H9 (cell line): ENCODE data around the gene OPN4. TPM values are rescaled to one million over a fixed set of nuclear protein-coding genes. Genes with fewer than 3 reads are reported as not detected.

Experiments
- DNase-seq: peaks from one replicate; pipeline ENCODE4 v3.0.0-alpha.2; 2017
- H2AFZ ChIP-seq: one replicate; pipeline ENCODE4 v1.6.1; 2013; ENCODE audit warnings: mild to moderate bottlenecking, low read length, control low read depth, moderate library complexity
- H2AK5ac ChIP-seq: 2 replicates; pipeline ENCODE4 v1.6.1; 2013; ENCODE audit warnings: low read length, control low read depth, mixed read lengths; ENCODE audit not compliant: insufficient read length
- H2BK120ac ChIP-seq: one replicate; pipeline ENCODE4 v1.6.1; 2013; ENCODE audit warnings: low read depth, mild to moderate bottlenecking, low read length, control low read depth, inconsistent platforms; ENCODE audit not compliant: poor library complexity, severe bottlenecking
- H2BK12ac ChIP-seq: 2 replicates; pipeline ENCODE4 v1.6.1; 2013; ENCODE audit warnings: low read length, control low read depth, mixed read lengths, low read depth; ENCODE audit not compliant: insufficient read length
- H2BK15ac ChIP-seq: 2 replicates; pipeline ENCODE4 v1.6.1; 2013; ENCODE audit warnings: low read depth, low read length, control low read depth
- H2BK20ac ChIP-seq: one replicate; pipeline ENCODE4 v1.6.1; 2013; ENCODE audit warnings: low read depth, mild to moderate bottlenecking, low read length, control low read depth, inconsistent platforms; ENCODE audit not compliant: poor library complexity, severe bottlenecking
- H2BK5ac ChIP-seq: 2 replicates; pipeline ENCODE4 v1.6.1; 2013; ENCODE audit warnings: low read length, control low read depth, mixed read lengths; ENCODE audit not compliant: insufficient read length
- H3K14ac ChIP-seq: 2 replicates; pipeline ENCODE4 v1.6.1; 2013; ENCODE audit warnings: low read length, control low read depth; ENCODE audit not compliant: insufficient read depth
- H3K18ac ChIP-seq: 2 replicates; pipeline ENCODE4 v1.6.1; 2013; ENCODE audit warnings: low read depth, mild to moderate bottlenecking, mixed read lengths, low read length, control low read depth; ENCODE audit not compliant: insufficient read length
- H3K23ac ChIP-seq: 2 replicates; pipeline ENCODE4 v1.6.1; 2013; ENCODE audit warnings: low read length, control low read depth, mixed read lengths, low read depth; ENCODE audit not compliant: insufficient read length
- H3K23me2 ChIP-seq: 2 replicates; pipeline ENCODE4 v1.6.1; 2013; ENCODE audit warnings: low read depth, mild to moderate bottlenecking, mixed read lengths, low read length, control low read depth; ENCODE audit not compliant: insufficient read length, poor library complexity, severe bottlenecking
- H3K27ac ChIP-seq: 2 replicates; pipeline ENCODE4 v1.5.1; 2013; ENCODE audit warnings: low read length, control low read depth, mixed read lengths, low read depth; ENCODE audit not compliant: insufficient read length
- H3K27me3 ChIP-seq: 2 replicates; pipeline ENCODE4 v1.6.1; 2013; ENCODE audit warnings: low read length, control low read depth, inconsistent platforms; ENCODE audit not compliant: insufficient read depth
- H3K4ac ChIP-seq: 2 replicates; pipeline ENCODE4 v1.6.1; 2013; ENCODE audit warnings: low read depth, mild to moderate bottlenecking, control low read depth, inconsistent platforms, low read length, moderate library complexity
- H3K4me1 ChIP-seq: 2 replicates; pipeline ENCODE4 v1.6.1; 2013; ENCODE audit warnings: low read length, control low read depth, inconsistent platforms; ENCODE audit not compliant: insufficient read depth
- H3K4me2 ChIP-seq: 2 replicates; pipeline ENCODE4 v1.6.1; 2013; ENCODE audit warnings: low read length, control low read depth, mixed read lengths; ENCODE audit not compliant: insufficient read length, insufficient read depth
- H3K56ac ChIP-seq: 2 replicates; pipeline ENCODE4 v1.6.1; 2013; ENCODE audit warnings: low read depth, mild to moderate bottlenecking, mixed read lengths, low read length, control low read depth; ENCODE audit not compliant: insufficient read length
- H3K79me1 ChIP-seq: 2 replicates; pipeline ENCODE4 v1.6.1; 2013; ENCODE audit warnings: low read depth, mild to moderate bottlenecking, moderate library complexity, low read length, control low read depth, inconsistent platforms; ENCODE audit not compliant: insufficient read depth, poor library complexity, severe bottlenecking
- H3K79me2 ChIP-seq: 2 replicates; pipeline ENCODE4 v1.6.1; 2013; ENCODE audit warnings: low read length, control low read depth, inconsistent platforms; ENCODE audit not compliant: insufficient read depth
- H3K9ac ChIP-seq: 2 replicates; pipeline ENCODE4 v1.6.1; 2013; ENCODE audit warnings: low read length, control low read depth, mixed read lengths; ENCODE audit not compliant: insufficient read length; ENCODE audit errors: extremely low read depth
- H3K9me3 ChIP-seq: one replicate; pipeline ENCODE4 v1.6.1; 2013; ENCODE audit warnings: low read depth, low read length, inconsistent platforms; ENCODE audit not compliant: control insufficient read depth
- H3T11ph ChIP-seq: one replicate; pipeline ENCODE4 v1.6.1; 2013; ENCODE audit warnings: mild to moderate bottlenecking, low read length, control low read depth, inconsistent platforms
- H4K20me1 ChIP-seq: one replicate; pipeline ENCODE4 v1.6.1; 2013; ENCODE audit not compliant: control insufficient read depth, insufficient read length, insufficient read depth
- H4K5ac ChIP-seq: 2 replicates; pipeline ENCODE4 v1.6.1; 2013; ENCODE audit warnings: low read depth, mild to moderate bottlenecking, mixed read lengths, low read length, control low read depth; ENCODE audit not compliant: insufficient read length
- H4K8ac ChIP-seq: replicated peaks from 2 replicates; pipeline ENCODE4 v1.6.1; 2013; ENCODE audit warnings: low read length, control low read depth, mixed read lengths, low read depth; ENCODE audit not compliant: insufficient read length
- H4K91ac ChIP-seq: 2 replicates; pipeline ENCODE4 v1.6.1; 2013; ENCODE audit warnings: low read depth, mild to moderate bottlenecking, moderate library complexity, mixed read lengths, low read length, control low read depth; ENCODE audit not compliant: insufficient read length
- H3K27ac Mint-ChIP-seq, 3 experiments: 2 replicates in 2 of 3; 3 replicates in 1 of 3; pipeline ENCODE4 v1.8.0; 2020 to 2021; ENCODE audit warnings: mixed read lengths in 3 of 3, mild to moderate bottlenecking in 1 of 3, moderate library complexity in 1 of 3
- H3K27me3 Mint-ChIP-seq: 2 replicates; pipeline ENCODE4 v1.8.0; 2021; ENCODE audit warnings: low read depth, mild to moderate bottlenecking, moderate library complexity, mixed read lengths
- H3K36me3 Mint-ChIP-seq, 3 experiments: 2 replicates in 2 of 3; 3 replicates in 1 of 3; pipeline ENCODE4 v1.8.0; 2020 to 2021; ENCODE audit warnings: low read depth in 3 of 3, mixed read lengths in 3 of 3; ENCODE audit not compliant: insufficient read depth in 1 of 3
- H3K4me1 Mint-ChIP-seq, 2 experiments: 2 replicates each; pipeline ENCODE4 v1.8.0; 2020; ENCODE audit warnings: mixed read lengths in 2 of 2
- H3K4me3 Mint-ChIP-seq, 2 experiments: 2 replicates in 1 of 2; 3 replicates in 1 of 2; pipeline ENCODE4 v1.8.0; 2020 to 2021; ENCODE audit warnings: mild to moderate bottlenecking in 2 of 2, mixed read lengths in 2 of 2, moderate library complexity in 1 of 2
- H3K9me3 Mint-ChIP-seq, 2 experiments: 2 replicates in 1 of 2; 3 replicates in 1 of 2; pipeline ENCODE4 v1.8.0; 2020; ENCODE audit warnings: mild to moderate bottlenecking in 2 of 2, mixed read lengths in 2 of 2, moderate library complexity in 1 of 2
- CTCF ChIP-seq: fragments of 200-600 bp; sonication (generic); conservative IDR thresholded peaks from 3 replicates; pipeline ENCODE4 v1.8.0; 2021; ENCODE audit warnings: antibody characterized with exemption, mild to moderate bottlenecking
- WGBS: extraction: QIAGEN DNeasy Blood & Tissue Kit; methylation state at CpG from one replicate; pipeline ENCODE4 v1.1.7; 2013; ENCODE audit warnings: missing lambda C conversion rate, low lambda C conversion rate, mixed read lengths; ENCODE audit not compliant: insufficient read length; ENCODE audit errors: extremely low coverage; 5-methylcytosine and 5-hydroxymethylcytosine counted together
- total RNA-seq: library from RNA; stranded (reverse); gene quantifications from 2 replicates; pipeline ENCODE4 v1.2.1, GENCODE V29; 2021

The OPN4 gene
- total RNA-seq, 1 experiment from 2014 or later, result not detected

GRCh38 chr10:86670290-86670811, 16.0 kb downstream of the OPN4 start:
- Histone ChIP-seq H4K20me1 (no peaks in the 10 kb centered on the region), H3K18ac (no peak overlapping the region), H3K9me3 (no peaks in the 10 kb centered on the region), H3K79me1 (no peaks in the 10 kb centered on the region), H3K23me2 (no peaks in the 10 kb centered on the region), H3K27me3 (no peaks in the 10 kb centered on the region), H4K5ac (no peak overlapping the region), H2BK5ac (no peak overlapping the region), H2BK12ac (no peak overlapping the region), H4K91ac (no peak overlapping the region), H3K4ac (no peak overlapping the region), H3K4me2 (no peak overlapping the region), H3K79me2 (no peaks in the 10 kb centered on the region), H3K4me1 (no peaks in the 10 kb centered on the region; the same call in 1 of the 2 replicates), H3K9ac (no peak overlapping the region), H3K23ac (no peak overlapping the region), H2AFZ (no peak overlapping the region), H2BK120ac (no peak overlapping the region), H3K27ac (no peak overlapping the region), H3K14ac (no peak overlapping the region; the same call in 1 of the 2 replicates), H2AK5ac (no peak overlapping the region), H3K56ac (no peak overlapping the region), H3T11ph (no peak overlapping the region), H2BK20ac (no peak overlapping the region), H2BK15ac (no peak overlapping the region), H4K8ac (no peak overlapping the region)
- Mint-ChIP-seq H3K27me3 (no peaks in the 10 kb centered on the region; the same call in 1 of the 2 replicates), H3K4me1 (peaks cover 44 to 62% of the 10 kb centered on the region in 2 experiments), H3K4me3 (no peak overlapping the region), H3K9me3 (no peaks in the 10 kb centered on the region), H3K27ac (no peak overlapping the region), H3K36me3 (no peaks in the 10 kb centered on the region)
- no CpG with 5 or more reads among the region's 8 CpGs for WGBS
- TF ChIP-seq CTCF, result no peak
- no peak for DNase-seq
